NB4 (cell line): ENCODE results near the gene JAZF1.

ENCODE experiments used
- DNase-seq: peaks from one replicate; pipeline ENCODE4 v3.0.0; 2010; ENCODE audit warnings: low read depth
- H3K4me3 ChIP-seq: one replicate; pipeline ENCODE4 v1.5.1; 2011; ENCODE audit warnings: mild to moderate bottlenecking, low read depth, low read length, moderate library complexity
- CTCF ChIP-seq: IDR thresholded peaks from one replicate; pipeline ENCODE4 v1.5.1; 2012; ENCODE audit warnings: low read depth, low read length
- MAX ChIP-seq: IDR thresholded peaks from 2 replicates; pipeline ENCODE4 v1.6.1; 2011; ENCODE audit warnings: low read depth, low read length
- MYC ChIP-seq: IDR thresholded peaks from 2 replicates; pipeline ENCODE4 v1.6.1; 2011; ENCODE audit warnings: low read depth, low read length
- POLR2A ChIP-seq: IDR thresholded peaks from 2 replicates; pipeline ENCODE4 v1.6.1; 2011; ENCODE audit warnings: mild to moderate bottlenecking; ENCODE audit not compliant: insufficient read length; ENCODE audit errors: extremely low read depth

Gene JAZF1

GRCh38 chr7:27834179-27834921, 346.2 kb downstream of the JAZF1 start:
- H3K4me3 ChIP-seq = no peak overlapping the region
- TF ChIP-seq CTCF = no peak
- no peak for TF ChIP-seq MYC
- no peak for TF ChIP-seq POLR2A
- TF ChIP-seq MAX = no peak
- DNase-seq = no peak

- TF ChIP-seq POLR2A = no peak
- no peak for TF ChIP-seq CTCF
- TF ChIP-seq MAX = no peak
- H3K4me3 ChIP-seq = no peak overlapping the region
- DNase-seq = no peak
Observed at GRCh38 chr7:27826357-27826756, 354.2 kb downstream of the JAZF1 start.

GRCh38 chr7:27825891-27826290, 354.7 kb downstream of the JAZF1 start:
- no peak overlapping the region for H3K4me3 ChIP-seq
- no peak for TF ChIP-seq MAX
- no peak for TF ChIP-seq MYC
- TF ChIP-seq POLR2A = no peak
- TF ChIP-seq CTCF = no peak
- no peak for DNase-seq

- TF ChIP-seq POLR2A = no peak
- TF ChIP-seq MAX = no peak
- TF ChIP-seq MYC = no peak
- TF ChIP-seq CTCF = no peak
- no peak for DNase-seq
- no peak overlapping the region for H3K4me3 ChIP-seq
Observed at GRCh38 chr7:27822245-27822644, 358.4 kb downstream of the JAZF1 start.

GRCh38 chr7:27812706-27813105, 367.9 kb downstream of the JAZF1 start:
- TF ChIP-seq MAX = no peak
- TF ChIP-seq POLR2A = no peak
- no peak for TF ChIP-seq MYC
- no peak for TF ChIP-seq CTCF
- DNase-seq = no peak
- H3K4me3 ChIP-seq = no peak overlapping the region
